Muscle layer of colon (tissue), 2 donors: ENCODE results near the gene TLE5.
A peak's percentile ranks its signal among the peaks of the same experiment; 100 is the strongest.

Experiments used
- H3K27ac ChIP-seq: one replicate; pipeline ENCODE4 v1.7.0; 2013; ENCODE audit warnings: low read depth, mild to moderate bottlenecking, low read length, moderate library complexity
- H3K27me3 ChIP-seq, 2 donors: one replicate each; pipeline ENCODE4 v1.7.0; 2013; ENCODE audit warnings: low read length in 2 of 2, mild to moderate bottlenecking in 2 of 2; ENCODE audit not compliant: insufficient read depth in 2 of 2, control insufficient read depth in 1 of 2
- H3K36me3 ChIP-seq: one replicate; pipeline ENCODE4 v1.7.0; 2013; ENCODE audit warnings: mild to moderate bottlenecking, low read length; ENCODE audit not compliant: insufficient read depth
- H3K4me1 ChIP-seq: one replicate; pipeline ENCODE4 v1.7.0; 2013; ENCODE audit warnings: mild to moderate bottlenecking, low read length; ENCODE audit not compliant: insufficient read depth
- H3K4me3 ChIP-seq, 2 donors: one replicate each; pipeline ENCODE4 v1.7.0; 2013; ENCODE audit warnings: low read length in 2 of 2, low read depth in 1 of 2, mild to moderate bottlenecking in 1 of 2, moderate library complexity in 1 of 2
- H3K9ac ChIP-seq: one replicate; pipeline ENCODE4 v1.7.0; 2013; ENCODE audit warnings: low read length
- H3K9me3 ChIP-seq: one replicate; pipeline ENCODE4 v1.7.0; 2013; ENCODE audit warnings: mild to moderate bottlenecking, low read length
- donor health status: abdominal sarcoma.
- donor health status: Adenocarcinoma of cecum.

TLE5 gene

GRCh38 chr19:3100747-3101730 is 38.7 kb upstream of the TLE5 start:
- Histone ChIP-seq H3K27ac (no peak overlapping the region), H3K4me3 (no peak overlapping the region), H3K4me1 (peaks cover 58% of the 10 kb centered on the region), H3K36me3 (no peaks in the 10 kb centered on the region), H3K9me3 (no peaks in the 10 kb centered on the region), H3K9ac (no peak overlapping the region), H3K27me3 (no peaks in the 10 kb centered on the region)

GRCh38 chr19:3100331-3100730 is 38.0 kb upstream of the TLE5 start:
- peaks cover 65% of the 10 kb centered on the region for H3K4me1 ChIP-seq
- no peaks in the 10 kb centered on the region for H3K27me3 ChIP-seq
- no peak overlapping the region for H3K9ac ChIP-seq
- no peak overlapping the region for H3K4me3 ChIP-seq
- H3K27ac ChIP-seq, result no peak overlapping the region
- no peaks in the 10 kb centered on the region for H3K36me3 ChIP-seq
- no peaks in the 10 kb centered on the region for H3K9me3 ChIP-seq

- peak overlapping the region; percentile 45 to 77 for H3K4me3 ChIP-seq
- H3K4me1 ChIP-seq, result peaks cover 68% of the 10 kb centered on the region
These were observed 37.3 kb upstream of the TLE5 start for GRCh38 chr19:3099347-3100145.

GRCh38 chr19:3098515-3099346 is 36.4 kb upstream of the TLE5 start:
- Histone ChIP-seq H3K27me3 (no peaks in the 10 kb centered on the region), H3K9ac (peak overlapping the region; percentile 54), H3K4me3 (peak overlapping the region; percentile 45 to 77), H3K9me3 (no peaks in the 10 kb centered on the region), H3K27ac (peak overlapping the region; percentile 55), H3K4me1 (peaks cover 63% of the 10 kb centered on the region), H3K36me3 (no peaks in the 10 kb centered on the region)

More at GRCh38 chr19:3099347-3100145, 37.3 kb upstream of the TLE5 start:
- peak overlapping the region; percentile 55 for H3K27ac ChIP-seq
- H3K36me3 ChIP-seq, result no peaks in the 10 kb centered on the region
- H3K9me3 ChIP-seq, result no peaks in the 10 kb centered on the region
- peak overlapping the region; percentile 54 for H3K9ac ChIP-seq
- no peaks in the 10 kb centered on the region for H3K27me3 ChIP-seq

DNA sequence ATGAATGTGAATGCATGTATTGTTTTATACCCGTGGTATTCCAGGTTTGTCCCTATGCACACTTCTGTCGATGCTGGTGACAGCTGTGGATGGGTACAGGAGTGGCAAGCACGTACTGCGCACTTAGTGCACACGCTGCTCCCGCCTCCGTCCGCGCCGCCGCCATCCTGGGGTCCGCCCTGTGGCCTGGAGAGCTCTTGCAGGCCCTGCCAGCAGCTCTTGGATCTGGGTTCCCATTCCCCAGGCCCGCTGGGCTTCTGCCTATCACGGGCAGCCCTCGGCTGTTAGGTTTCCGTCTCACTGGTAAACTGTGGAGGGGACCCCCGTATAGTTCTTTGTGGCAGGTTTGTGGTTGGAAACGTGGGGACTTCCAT is 35.8 kb upstream of the TLE5 start:
- Histone ChIP-seq H3K4me1 (peaks cover 59% of the 10 kb centered on the region), H3K9me3 (no peaks in the 10 kb centered on the region), H3K27ac (peak overlapping the region; percentile 55), H3K36me3 (no peaks in the 10 kb centered on the region), H3K27me3 (no peaks in the 10 kb centered on the region), H3K9ac (peak overlapping the region; percentile 54), H3K4me3 (peak overlapping the region; percentile 45 to 77)

DNA sequence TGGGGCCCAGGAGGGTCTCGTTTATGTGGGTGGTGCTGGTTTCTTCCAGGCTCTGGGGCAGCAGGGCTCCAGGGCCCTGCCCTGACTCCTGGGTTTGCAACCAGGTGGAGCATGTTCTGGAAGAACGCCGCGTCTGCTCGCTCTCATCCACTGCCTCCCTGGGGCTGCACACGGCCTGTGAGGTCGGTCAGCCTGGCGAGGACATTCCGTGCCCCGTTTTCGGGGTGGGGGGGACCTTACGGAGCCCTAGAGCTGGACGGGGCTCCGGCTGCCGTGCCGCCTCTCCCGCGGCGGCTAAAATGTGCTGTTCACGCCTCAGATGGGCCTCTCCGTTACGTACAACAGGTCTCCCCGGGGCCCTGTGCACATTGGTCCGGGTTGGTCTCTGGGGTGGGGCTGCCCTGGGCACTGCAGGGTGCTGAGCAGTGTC is 35.2 kb upstream of the TLE5 start:
- H3K9ac ChIP-seq, result peak overlapping the region; percentile 54
- H3K4me1 ChIP-seq, result peaks cover 59% of the 10 kb centered on the region
- H3K36me3 ChIP-seq, result no peaks in the 10 kb centered on the region
- H3K27me3 ChIP-seq, result no peaks in the 10 kb centered on the region
- H3K9me3 ChIP-seq, result no peaks in the 10 kb centered on the region
- peak overlapping the region in 1 of 2 donors; percentile 77 for H3K4me3 ChIP-seq
- H3K27ac ChIP-seq, result peak overlapping the region; percentile 55

DNA sequence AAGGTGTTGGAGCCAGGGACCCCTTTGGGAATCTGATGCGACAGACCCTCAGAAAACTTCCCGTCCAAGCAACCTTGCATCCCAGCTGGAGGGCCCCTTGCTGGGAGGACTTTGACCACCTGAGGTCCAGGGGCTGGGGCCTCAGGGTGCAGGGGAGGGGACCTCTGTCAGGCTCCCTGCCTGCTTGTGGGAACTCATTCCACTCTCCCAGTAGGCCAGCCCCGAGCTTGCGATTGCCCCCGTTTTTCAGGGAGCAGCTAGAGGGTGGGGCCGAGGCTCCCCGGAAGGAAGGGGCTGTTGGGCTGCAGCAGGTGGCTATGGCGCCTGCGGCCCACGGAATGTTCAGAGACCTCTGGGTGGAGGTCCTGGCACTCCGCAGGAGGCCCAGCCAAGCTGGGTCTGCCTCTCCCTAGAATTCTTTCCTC is 34.6 kb upstream of the TLE5 start:
- Histone ChIP-seq H3K27ac (peak overlapping the region; percentile 52), H3K9ac (peak overlapping the region; percentile 15), H3K4me1 (peaks cover 59% of the 10 kb centered on the region), H3K4me3 (peak overlapping the region in 1 of 2 donors; percentile 77), H3K36me3 (no peaks in the 10 kb centered on the region), H3K27me3 (no peaks in the 10 kb centered on the region), H3K9me3 (no peaks in the 10 kb centered on the region)

GRCh38 chr19:3096267-3096901 is 34.1 kb upstream of the TLE5 start:
- Histone ChIP-seq H3K36me3 (no peaks in the 10 kb centered on the region), H3K27ac (peak overlapping the region; percentile 24), H3K27me3 (no peaks in the 10 kb centered on the region), H3K4me3 (peak overlapping the region; percentile 77 to 98), H3K9ac (peak overlapping the region; percentile 95), H3K9me3 (no peaks in the 10 kb centered on the region), H3K4me1 (peaks cover 59% of the 10 kb centered on the region)

GRCh38 chr19:3095441-3096191 is 33.3 kb upstream of the TLE5 start:
- peak overlapping the region; percentile 95 for H3K9ac ChIP-seq
- no peaks in the 10 kb centered on the region for H3K27me3 ChIP-seq
- no peaks in the 10 kb centered on the region for H3K9me3 ChIP-seq
- H3K36me3 ChIP-seq, result no peaks in the 10 kb centered on the region
- H3K4me1 ChIP-seq, result peaks cover 55% of the 10 kb centered on the region
- H3K4me3 ChIP-seq, result peak overlapping the region; percentile 77 to 98
- H3K27ac ChIP-seq, result peak overlapping the region; percentile 7
